Suppressor macrophage treated with lipopolysaccharide for 4 hours (primary cell): ENCODE measurements around the gene TMEM143.
A peak's percentile ranks its signal among the peaks of the same experiment; 100 is the strongest.
"Not testable (repeated sequence)": the region's sequence is repeated elsewhere in the genome, so short reads cannot be mapped to it uniquely, and the experiment has no call there.

Source experiments
- DNase-seq: peaks from one replicate; pipeline ENCODE4 v3.0.0-alpha.2; 2020

The TMEM143 gene

GRCh38 chr19:48390188-48391099 is 26.7 kb upstream of the TMEM143 start:
- DNase-seq, result peak; percentile 70

GRCh38 chr19:48386981-48387380 is 23.2 kb upstream of the TMEM143 start:
- no peak for DNase-seq

GRCh38 chr19:48385461-48386087 is 21.8 kb upstream of the TMEM143 start:
- DNase-seq, result no peak

GRCh38 chr19:48382286-48382685 is 18.5 kb upstream of the TMEM143 start:
- no peak for DNase-seq

- no peak for DNase-seq
Measured at GRCh38 chr19:48381178-48381950, 17.6 kb upstream of the TMEM143 start.

- no peak for DNase-seq
Measured at GRCh38 chr19:48379058-48379457, 15.3 kb upstream of the TMEM143 start.

GRCh38 chr19:48378194-48378570 is 14.4 kb upstream of the TMEM143 start:
- DNase-seq, result no peak

- no peak for DNase-seq
Measured at GRCh38 chr19:48373567-48373966, 9.8 kb upstream of the TMEM143 start.

- no peak for DNase-seq
Measured at GRCh38 chr19:48372904-48373303, 9.2 kb upstream of the TMEM143 start.

GRCh38 chr19:48371771-48372170 is 8.0 kb upstream of the TMEM143 start:
- not testable (repeated sequence) for DNase-seq

- no peak for DNase-seq
Measured at GRCh38 chr19:48371367-48371766, 7.6 kb upstream of the TMEM143 start.

GRCh38 chr19:48370955-48371354 is 7.2 kb upstream of the TMEM143 start:
- no peak for DNase-seq

GRCh38 chr19:48368936-48369335 is 5.2 kb upstream of the TMEM143 start:
- DNase-seq, result no peak

- DNase-seq, result no peak
Measured at GRCh38 chr19:48367855-48368254, 4.1 kb upstream of the TMEM143 start.

- no peak for DNase-seq
Measured at GRCh38 chr19:48365602-48366001, 1.9 kb upstream of the TMEM143 start.

- no peak for DNase-seq
Measured at GRCh38 chr19:48364598-48365348, 1.0 kb upstream of the TMEM143 start.

- no peak for DNase-seq
Measured at GRCh38 chr19:48363500-48363809, 285 bp downstream of the TMEM143 start.

GRCh38 chr19:48362716-48363499 is 832 bp downstream of the TMEM143 start:
- DNase-seq, result peak; percentile 94

GRCh38 chr19:48361912-48362311 is 1.8 kb downstream of the TMEM143 start:
- no peak for DNase-seq

GRCh38 chr19:48359123-48359522 is 4.6 kb downstream of the TMEM143 start:
- DNase-seq, result no peak

GRCh38 chr19:48355365-48355954 is 8.3 kb downstream of the TMEM143 start:
- DNase-seq, result no peak
